HG03520 (cell line): ENCODE measurements around the gene HPCA.
A peak's percentile ranks its signal among the peaks of the same experiment; 100 is the strongest.

Source experiments
- ATAC-seq: cut with Tn5 transposase; IDR thresholded peaks from one replicate; pipeline ENCODE4 v1.9.1; 2021; ENCODE audit warnings: mild to moderate bottlenecking, moderate library complexity; ENCODE audit not compliant: unreplicated experiment

The HPCA gene

GRCh38 chr1:32870615-32871363, 15.5 kb upstream of the HPCA start, which contains the start of gene FNDC5:
TSS of gene FNDC5 (minus strand) at chr1:32870912.
- ATAC-seq: no peak

GRCh38 chr1:32871364-32872191, 14.7 kb upstream of the HPCA start:
- ATAC-seq: no peak

- ATAC-seq: no peak
Measured at GRCh38 chr1:32872192-32872460, 14.2 kb upstream of the HPCA start.

GRCh38 chr1:32873484-32873883, 12.8 kb upstream of the HPCA start:
- no peak for ATAC-seq

- no peak for ATAC-seq
Measured at GRCh38 chr1:32874860-32875752, 11.2 kb upstream of the HPCA start.

GRCh38 chr1:32876341-32877210, 9.7 kb upstream of the HPCA start:
- peak; percentile 56 for ATAC-seq

GRCh38 chr1:32877211-32878110, 8.8 kb upstream of the HPCA start:
- ATAC-seq: no peak

- ATAC-seq: no peak
Measured at GRCh38 chr1:32878183-32878582, 8.1 kb upstream of the HPCA start.

GRCh38 chr1:32878637-32879041, 7.7 kb upstream of the HPCA start:
- ATAC-seq: no peak

- no peak for ATAC-seq
Measured at GRCh38 chr1:32881291-32881690, 5.0 kb upstream of the HPCA start.

GRCh38 chr1:32881871-32882850, 4.1 kb upstream of the HPCA start:
- no peak for ATAC-seq

GRCh38 chr1:32883338-32884031, 2.8 kb upstream of the HPCA start:
- ATAC-seq: no peak

- ATAC-seq: no peak
Measured at GRCh38 chr1:32884032-32884372, 2.3 kb upstream of the HPCA start.

GRCh38 chr1:32884726-32885125, 1.6 kb upstream of the HPCA start:
- no peak for ATAC-seq

GRCh38 chr1:32885676-32886003, 651 bp upstream of the HPCA start:
- ATAC-seq: no peak

GRCh38 chr1:32886828-32887414, 630 bp downstream of the HPCA start:
- no peak for ATAC-seq

GRCh38 chr1:32887623-32888022, 1.3 kb downstream of the HPCA start:
- ATAC-seq: no peak

GRCh38 chr1:32888134-32888533, 1.8 kb downstream of the HPCA start:
- no peak for ATAC-seq
